Middle frontal gyrus (tissue), 1 donor: ENCODE measurements around the gene CHPT1.

Experiments used
- DNase-seq: peaks from one replicate; pipeline ENCODE4 v3.0.0-alpha.2; 2015; ENCODE audit warnings: low spot score; ENCODE audit errors: extremely low spot score

The CHPT1 gene

GRCh38 chr12:101761781-101762180 lies 64.3 kb downstream of the CHPT1 start:
- no peak for DNase-seq

DNA sequence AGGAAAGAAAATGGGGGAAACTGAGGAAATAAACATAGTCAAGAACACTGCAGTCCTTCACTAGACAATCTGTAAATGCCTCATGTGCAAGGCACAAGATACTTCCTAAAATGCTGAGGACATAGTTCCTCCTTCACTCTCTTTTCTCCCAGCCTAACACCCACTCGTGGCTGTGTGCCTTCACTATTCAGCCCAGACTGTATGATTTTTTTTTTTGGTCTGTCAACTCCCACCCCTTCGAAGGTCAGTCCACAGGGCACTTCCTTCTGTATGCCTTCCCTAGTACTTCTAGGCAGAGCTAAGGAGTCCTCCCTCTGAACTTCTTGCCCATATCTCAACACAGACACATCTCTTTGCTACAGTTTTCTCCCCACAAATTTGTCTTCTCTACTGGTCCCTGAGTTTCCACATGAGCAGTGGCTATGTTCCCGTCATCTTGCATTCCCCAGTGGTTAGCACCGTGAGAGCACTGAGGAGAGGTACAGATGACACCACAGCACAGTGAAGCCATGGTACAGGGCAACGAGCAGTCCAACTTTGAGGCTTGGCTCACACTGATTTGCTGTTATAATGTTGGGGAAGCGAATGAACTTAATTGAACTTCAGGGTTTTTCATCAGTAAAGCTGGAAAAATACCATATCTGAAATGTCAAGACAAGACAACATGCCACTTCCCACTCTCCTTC lies 65.9 kb downstream of the CHPT1 start:
- DNase-seq: no peak

DNA sequence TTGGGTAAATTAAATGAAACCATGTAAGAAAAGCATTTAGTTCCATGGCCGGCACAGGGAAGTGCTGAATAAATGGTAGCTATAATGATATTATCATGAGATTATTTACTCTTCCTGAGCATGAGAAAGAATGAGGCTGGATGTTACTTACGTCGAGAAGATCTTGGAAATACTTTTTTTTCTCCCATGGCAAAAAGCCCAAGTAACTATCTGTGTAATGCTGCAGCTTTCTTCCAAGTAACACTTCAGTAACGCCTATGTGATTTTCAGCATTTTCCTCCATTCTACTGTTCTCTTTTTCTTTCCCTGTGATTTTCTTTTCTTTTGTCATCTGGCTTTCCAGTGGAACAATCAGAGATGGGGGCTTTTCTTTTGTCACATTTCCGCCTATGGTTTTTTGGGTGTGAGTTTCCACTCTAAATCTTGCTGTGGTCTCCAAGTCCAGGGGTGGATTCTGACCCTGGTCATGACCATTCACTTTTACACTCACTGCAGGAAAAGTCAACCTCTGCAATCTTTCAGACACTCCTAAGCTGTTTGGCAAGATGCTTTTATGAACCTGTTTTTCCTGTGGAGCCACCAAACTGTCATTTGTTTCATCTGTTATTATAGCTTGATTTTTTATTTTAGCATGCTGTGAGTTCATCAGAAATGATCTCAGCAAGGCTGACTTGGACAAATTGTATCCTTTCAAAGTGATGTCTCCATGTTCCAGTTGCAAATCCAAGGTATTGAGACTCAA lies 66.8 kb downstream of the CHPT1 start:
- DNase-seq: no peak

GRCh38 chr12:101767537-101767936 lies 70.1 kb downstream of the CHPT1 start:
- no peak for DNase-seq

DNA sequence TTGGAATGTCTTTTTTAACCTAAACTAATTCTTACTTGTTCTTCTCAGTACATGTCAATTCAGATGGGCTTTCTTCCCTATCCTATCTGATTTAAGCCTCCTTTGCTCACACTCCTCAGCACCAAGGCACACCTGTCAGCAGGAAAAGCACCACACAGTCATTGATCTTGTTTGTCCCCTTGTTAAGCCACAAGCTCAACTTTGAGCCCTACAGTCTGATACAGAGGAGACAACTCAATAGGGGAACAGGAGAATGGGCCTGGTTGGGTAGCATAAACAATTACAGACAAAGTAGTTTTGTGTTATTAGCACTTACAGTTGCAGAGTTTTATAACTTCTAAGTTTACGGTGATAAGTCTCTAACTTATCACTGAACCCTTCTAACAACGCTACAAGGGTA lies 71.3 kb downstream of the CHPT1 start:
- no peak for DNase-seq

- DNase-seq: no peak
These were observed 72.4 kb downstream of the CHPT1 start for GRCh38 chr12:101769865-101770264.

DNA sequence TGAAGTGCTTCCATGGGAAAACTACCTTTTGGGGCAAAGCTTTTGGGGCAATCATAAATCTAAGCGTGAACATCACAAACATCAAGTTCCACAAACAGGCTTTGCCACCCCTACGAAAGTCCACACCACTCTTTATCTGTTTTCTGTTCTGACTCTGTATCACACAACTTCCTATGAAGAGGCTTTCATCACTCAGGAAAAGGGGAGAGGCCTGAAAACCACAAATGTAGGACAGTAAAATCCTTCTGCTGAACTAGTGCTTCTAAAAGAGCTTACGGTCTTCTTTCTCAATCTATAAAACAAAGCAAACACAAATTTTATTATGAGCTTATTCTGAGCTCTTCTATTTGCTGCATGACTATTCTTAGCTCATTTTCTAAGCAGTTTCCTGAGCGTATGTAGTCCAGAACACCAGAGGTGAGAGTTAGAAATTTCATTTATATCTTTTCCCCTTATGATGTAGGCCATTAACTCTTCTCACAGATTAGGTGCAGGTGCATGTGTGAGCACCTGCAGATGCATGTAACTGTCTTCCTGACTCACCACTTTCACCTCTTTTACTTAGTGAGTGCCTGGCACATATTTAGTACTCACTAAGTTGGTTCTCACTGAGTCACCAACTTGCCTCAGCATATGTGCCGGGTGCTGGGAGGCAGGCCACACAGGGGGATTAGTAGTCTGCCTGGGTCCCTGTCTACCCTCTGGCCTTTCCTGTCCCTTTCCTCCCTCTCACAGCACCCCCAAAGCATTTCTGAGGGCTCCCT lies 74.8 kb downstream of the CHPT1 start:
- DNase-seq: no peak

- DNase-seq: peak; percentile 33
These were observed 76.3 kb downstream of the CHPT1 start for GRCh38 chr12:101773650-101774162.

- DNase-seq: no peak
These were observed 78.4 kb downstream of the CHPT1 start for GRCh38 chr12:101775816-101776215.

DNA sequence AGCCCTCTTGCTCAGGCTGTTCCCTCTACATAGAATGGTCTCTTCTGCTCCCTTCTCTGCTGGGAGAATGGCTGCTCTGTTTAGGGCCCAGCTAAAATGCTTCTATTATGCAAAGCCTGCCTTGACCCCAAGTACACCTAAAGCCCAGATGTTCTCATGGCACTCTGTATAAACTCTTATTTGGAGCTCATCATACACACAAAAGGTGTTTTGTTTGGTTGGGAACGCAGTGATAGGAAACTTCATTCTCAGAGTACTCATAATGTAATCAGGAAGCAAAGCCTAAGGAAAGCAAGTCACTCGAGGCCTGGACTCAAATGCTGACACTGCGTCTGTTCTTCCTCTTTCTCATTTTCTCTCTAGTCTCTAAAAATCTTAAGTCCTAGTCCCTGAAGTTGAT lies 80.0 kb downstream of the CHPT1 start:
- DNase-seq: no peak

DNA sequence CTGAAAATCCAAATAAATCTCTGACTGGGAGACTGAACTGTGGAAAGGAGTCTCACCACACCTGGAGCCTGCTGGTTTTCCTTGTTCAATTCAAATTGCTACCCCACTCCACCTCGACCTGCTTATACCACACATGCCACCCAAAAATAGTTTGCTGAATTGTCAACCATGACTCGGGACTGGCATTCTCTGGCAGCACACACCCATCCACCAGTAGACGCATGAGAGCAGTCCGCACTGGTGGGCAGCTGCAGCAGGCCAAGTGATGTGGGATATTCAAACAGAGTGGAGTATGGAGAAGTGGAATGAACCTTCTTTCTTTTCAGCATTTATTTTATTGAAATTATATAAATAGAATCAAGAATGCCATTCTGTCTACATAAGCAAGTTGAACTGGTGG lies 80.5 kb downstream of the CHPT1 start:
- DNase-seq: no peak
